Neuronal stem cell (in vitro differentiated cells): ENCODE data around the gene TMEM82.
A peak's percentile ranks its signal among the peaks of the same experiment; 100 is the strongest.

Experiments
- DNase-seq: peaks from one replicate; pipeline ENCODE4 v3.0.0-alpha.2; 2013; ENCODE audit warnings: low spot score
- H2AFZ ChIP-seq: one replicate; pipeline ENCODE4 v1.6.1; 2013; ENCODE audit warnings: mild to moderate bottlenecking, low read length, inconsistent platforms
- H2AK5ac ChIP-seq: 2 replicates; pipeline ENCODE4 v1.6.1; 2013; ENCODE audit warnings: low read depth, mild to moderate bottlenecking, inconsistent platforms, low read length, moderate library complexity, mixed read lengths
- H2BK120ac ChIP-seq: 2 replicates; pipeline ENCODE4 v1.6.1; 2013; ENCODE audit warnings: low read depth, mild to moderate bottlenecking, inconsistent platforms, low read length, moderate library complexity, mixed read lengths
- H2BK12ac ChIP-seq: one replicate; pipeline ENCODE4 v1.6.1; 2013; ENCODE audit warnings: low read length, inconsistent platforms
- H2BK15ac ChIP-seq: 2 replicates; pipeline ENCODE4 v1.6.1; 2013; ENCODE audit warnings: mild to moderate bottlenecking, low read length, inconsistent platforms, mixed read lengths
- H2BK5ac ChIP-seq: one replicate; pipeline ENCODE4 v1.6.1; 2013; ENCODE audit warnings: inconsistent platforms, mild to moderate bottlenecking, low read length, moderate library complexity
- H3K14ac ChIP-seq: one replicate; pipeline ENCODE4 v1.6.1; 2013; ENCODE audit warnings: low read length, inconsistent platforms
- H3K18ac ChIP-seq: 2 replicates; pipeline ENCODE4 v1.6.1; 2013; ENCODE audit warnings: low read length, inconsistent platforms
- H3K23ac ChIP-seq: 2 replicates; pipeline ENCODE4 v1.6.1; 2013; ENCODE audit warnings: low read depth, mild to moderate bottlenecking, mixed read lengths, low read length, inconsistent platforms; ENCODE audit not compliant: poor library complexity
- H3K27ac ChIP-seq: replicated peaks from 3 replicates; pipeline ENCODE4 v1.5.1; 2013; ENCODE audit warnings: low read length, inconsistent platforms
- H3K27me3 ChIP-seq, 3 experiments: 2 replicates each; pipeline ENCODE4 v1.6.1; 2013; ENCODE audit warnings: low read length in 3 of 3, mild to moderate bottlenecking in 2 of 3, inconsistent platforms in 1 of 3, low read depth in 1 of 3, mixed read lengths in 1 of 3, moderate library complexity in 1 of 3; ENCODE audit not compliant: control insufficient read depth in 3 of 3, insufficient read depth in 3 of 3
- H3K36me3 ChIP-seq, 2 donors: replicated peaks in 1 of 2; 2 replicates each; pipeline ENCODE4 v1.6.1; 2013; ENCODE audit warnings: low read length in 2 of 2; ENCODE audit not compliant: control insufficient read depth in 2 of 2, insufficient read depth in 2 of 2
- H3K4ac ChIP-seq: 2 replicates; pipeline ENCODE4 v1.6.1; 2013; ENCODE audit warnings: inconsistent platforms, mild to moderate bottlenecking, low read length, moderate library complexity
- H3K4me1 ChIP-seq, 2 donors: 1 replicate in 1 of 2; 2 replicates in 1 of 2; pipeline ENCODE4 v1.6.1; 2013; ENCODE audit warnings: low read length in 2 of 2, low read depth in 1 of 2; ENCODE audit not compliant: control insufficient read depth in 2 of 2, insufficient read depth in 1 of 2
- H3K4me2 ChIP-seq: one replicate; pipeline ENCODE4 v1.6.1; 2013; ENCODE audit warnings: mild to moderate bottlenecking, low read length, inconsistent platforms; ENCODE audit not compliant: insufficient read depth, poor library complexity, severe bottlenecking
- H3K4me3 ChIP-seq, 2 donors: 2 replicates each; pipeline ENCODE4 v1.5.1; 2013; ENCODE audit warnings: low read length in 2 of 2, mild to moderate bottlenecking in 2 of 2, inconsistent platforms in 1 of 2, moderate library complexity in 1 of 2
- H3K79me1 ChIP-seq: one replicate; pipeline ENCODE4 v1.6.1; 2013; ENCODE audit warnings: low read depth, mild to moderate bottlenecking, inconsistent platforms, low read length, moderate library complexity
- H3K9ac ChIP-seq: one replicate; pipeline ENCODE4 v1.6.1; 2013; ENCODE audit warnings: mild to moderate bottlenecking, low read depth, low read length, inconsistent platforms; ENCODE audit not compliant: poor library complexity
- H3K9me3 ChIP-seq, 2 donors: replicated peaks in 1 of 2; 2 replicates each; pipeline versions ENCODE3 to v1.6.1; 2013; ENCODE audit warnings: low read length in 2 of 2, mild to moderate bottlenecking in 2 of 2, inconsistent platforms in 1 of 2, low read depth in 1 of 2, mixed read lengths in 1 of 2, moderate library complexity in 1 of 2; ENCODE audit not compliant: control insufficient read depth in 2 of 2, insufficient read depth in 1 of 2
- H4K8ac ChIP-seq: one replicate; pipeline ENCODE4 v1.6.1; 2013; ENCODE audit warnings: low read depth, mild to moderate bottlenecking, inconsistent platforms, low read length, moderate library complexity
- H4K91ac ChIP-seq: one replicate; pipeline ENCODE4 v1.6.1; 2013; ENCODE audit warnings: low read length, low read depth, mild to moderate bottlenecking, inconsistent platforms; ENCODE audit not compliant: poor library complexity
- WGBS, 2 donors: extraction: QIAGEN DNeasy Blood & Tissue Kit; methylation state at CpG; one replicate each; pipeline ENCODE4 v1.1.7; 2013; ENCODE audit warnings: missing lambda C conversion rate in 2 of 2, mixed read lengths in 1 of 2; ENCODE audit not compliant: insufficient read length in 2 of 2, insufficient replicate concordance in 1 of 2; ENCODE audit errors: extremely low coverage in 2 of 2; 5-methylcytosine and 5-hydroxymethylcytosine counted together

Gene TMEM82

DNA sequence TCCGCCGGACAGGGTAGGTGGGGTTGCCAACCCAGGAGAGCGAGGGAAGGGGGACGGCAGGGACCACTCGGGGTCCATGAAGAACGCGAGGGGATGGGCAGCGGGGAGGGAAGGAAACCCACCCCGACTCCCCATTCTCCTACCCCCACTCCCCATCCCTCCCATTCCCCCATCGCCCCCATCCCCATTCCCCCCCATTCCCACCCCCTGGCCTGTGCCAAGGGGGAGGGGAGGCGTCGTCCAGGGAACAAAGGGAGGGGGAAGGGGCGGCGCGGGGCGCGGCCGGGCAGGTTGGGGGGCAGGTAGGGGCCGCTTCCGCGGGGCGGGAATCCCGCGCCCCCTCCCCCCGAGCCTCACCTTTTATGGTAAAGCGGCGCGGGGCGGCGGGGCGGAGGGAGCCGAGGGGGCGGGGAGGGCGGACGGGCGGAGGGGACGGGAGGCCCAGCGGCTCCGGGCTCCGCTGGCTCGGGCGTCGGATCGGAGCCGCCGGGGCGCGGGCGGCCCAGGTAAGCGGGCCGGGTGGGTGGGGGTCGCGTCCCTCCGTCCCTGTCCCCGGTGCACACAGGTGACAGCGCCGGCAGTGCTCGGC lies 16.1 kb downstream of the TMEM82 start, which contains the start of gene FBLIM1:
FBLIM1 (plus strand) TSS at position 453 of the 589 bp plus-strand sequence. CDS start 6,189 bp downstream, outside the sequence.
- Histone ChIP-seq H3K79me1 (peaks cover 6% of the 10 kb centered on the region), H3K4ac (peak within 1 kb of the TSS; percentile 76), H2BK15ac (peak within 1 kb of the TSS; percentile 96), H3K9me3 (no peaks in the 10 kb centered on the region), H3K4me2 (peak within 1 kb of the TSS; percentile 91), H3K36me3 (no peaks in the 10 kb centered on the region), H4K91ac (no peak within 1 kb of the TSS), H3K27ac (no peak within 1 kb of the TSS), H2AFZ (peak within 1 kb of the TSS; percentile 93), H2BK5ac (peak within 1 kb of the TSS; percentile 75), H3K27me3 (peaks cover 0 to 21% (median 20%) of the 10 kb centered on the region in 3 experiments), H2BK12ac (peak within 1 kb of the TSS; percentile 90), H2BK120ac (peak within 1 kb of the TSS; percentile 87), H3K14ac (peak within 1 kb of the TSS; percentile 99), H3K4me1 (peaks cover 24 to 32% of the 10 kb centered on the region in 2 donors), H4K8ac (peak within 1 kb of the TSS; percentile 96), H3K4me3 (peak within 1 kb of the TSS; percentile 66 to 91), H3K9ac (peak within 1 kb of the TSS; percentile 84), H3K18ac (peak within 1 kb of the TSS; percentile 96), H2AK5ac (peak within 1 kb of the TSS; percentile 84), H3K23ac (peak within 1 kb of the TSS; percentile 85)
- no CpG with 5 or more reads among the region's 58 CpGs for WGBS, 2 donors
- DNase-seq: no peak

DNA sequence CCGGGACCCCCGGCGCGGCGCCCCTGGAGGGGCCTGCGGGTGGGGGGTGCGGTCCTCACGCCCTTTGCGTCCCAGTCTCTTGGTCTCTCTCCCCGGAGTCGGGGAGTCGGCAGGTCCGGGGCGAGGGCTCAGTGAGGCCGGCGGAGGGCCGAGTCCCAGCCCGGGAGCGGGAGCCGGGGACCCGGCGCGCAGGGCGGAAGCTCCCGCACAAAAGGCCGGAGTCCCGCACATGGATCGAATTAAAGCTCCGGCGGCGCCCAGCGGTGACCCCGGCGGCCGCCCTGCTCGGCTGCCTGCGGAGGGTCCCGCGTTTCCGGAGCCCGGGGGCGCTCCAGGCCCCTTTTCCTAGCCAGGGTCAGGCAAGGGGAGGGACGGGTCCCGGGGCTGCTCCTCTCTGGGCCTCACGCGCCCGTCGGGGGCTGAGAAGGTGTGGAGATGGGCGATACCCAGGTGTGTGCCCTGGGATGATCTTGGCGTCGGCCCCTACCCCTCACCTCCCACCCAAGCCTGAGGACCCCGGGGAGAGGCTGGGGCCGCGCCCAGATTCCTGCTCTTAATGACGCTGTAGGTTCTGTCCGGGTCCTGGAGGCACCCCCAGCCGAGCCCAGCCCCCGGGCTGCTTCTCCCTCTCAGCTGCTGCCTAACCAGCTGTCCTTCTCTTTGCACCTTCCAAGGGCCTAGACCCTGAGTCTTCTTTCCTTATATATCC lies 16.8 kb downstream of the TMEM82 start:
- Histone ChIP-seq H3K4me2 (peak overlapping the region; percentile 91), H3K36me3 (peaks cover 1% of the 10 kb centered on the region in 2 donors), H2BK12ac (no peak overlapping the region), H2AK5ac (peak overlapping the region; percentile 56), H3K18ac (peak overlapping the region; percentile 96), H3K4me1 (peaks cover 24 to 29% of the 10 kb centered on the region in 2 donors), H3K9ac (peak overlapping the region; percentile 84), H4K8ac (peak overlapping the region; percentile 43), H3K9me3 (no peaks in the 10 kb centered on the region), H3K14ac (peak overlapping the region; percentile 99), H3K4me3 (peak overlapping the region; percentile 66 to 91), H4K91ac (no peak overlapping the region), H3K27ac (no peak overlapping the region), H2BK5ac (peak overlapping the region; percentile 75), H3K23ac (peak overlapping the region; percentile 85), H3K79me1 (peaks cover 6% of the 10 kb centered on the region), H3K27me3 (peaks cover 0 to 21% (median 20%) of the 10 kb centered on the region in 3 experiments), H2BK120ac (peak overlapping the region; percentile 81), H3K4ac (peak overlapping the region; percentile 76), H2AFZ (peak overlapping the region; percentile 93), H2BK15ac (peak overlapping the region; percentile 85)
- no CpG with 5 or more reads among the region's 58 CpGs for WGBS, 2 donors
- no peak for DNase-seq

DNA sequence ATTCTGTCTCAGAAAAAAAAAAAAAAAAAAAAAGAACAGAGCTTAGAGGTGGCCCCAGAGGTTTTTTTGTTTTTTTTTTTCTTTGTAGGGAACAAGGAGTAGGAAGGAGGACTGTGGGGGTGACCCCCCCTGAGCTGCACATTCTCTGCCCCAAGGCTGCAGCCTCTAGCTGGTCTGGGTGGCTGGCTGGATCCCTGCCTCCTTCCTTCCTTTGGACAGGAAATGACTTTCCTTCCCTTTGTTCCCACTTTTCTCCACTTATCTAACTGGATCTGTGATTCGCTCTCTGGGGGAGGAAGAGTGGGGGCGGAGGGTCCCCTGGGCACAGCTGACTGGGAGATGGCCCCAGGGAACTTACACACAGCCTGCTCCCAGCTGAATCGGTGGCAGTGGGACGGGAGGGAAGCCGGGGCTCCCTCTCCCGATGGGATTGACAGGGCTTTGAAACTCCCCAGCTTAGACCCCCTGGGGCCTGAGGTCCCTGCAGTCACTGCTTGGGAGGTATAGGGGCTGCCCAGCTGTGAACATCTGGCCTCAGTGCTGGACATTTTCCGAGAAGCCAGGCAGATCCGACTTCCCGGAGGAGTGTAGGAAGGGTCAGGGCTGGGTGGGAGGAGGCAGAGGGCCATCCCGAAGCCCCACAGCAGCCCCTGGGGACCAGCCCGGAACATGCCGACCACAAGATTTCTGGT lies 18.4 kb downstream of the TMEM82 start:
- DNase-seq: no peak
- Histone ChIP-seq H3K18ac (no peak overlapping the region), H3K14ac (no peak overlapping the region), H3K4me3 (peak overlapping the region in 1 of 2 donors; percentile 43), H3K4me1 (peaks cover 22 to 26% of the 10 kb centered on the region in 2 donors), H3K27me3 (peaks cover 0 to 21% (median 20%) of the 10 kb centered on the region in 3 experiments), H4K91ac (no peak overlapping the region), H2BK5ac (no peak overlapping the region), H3K27ac (no peak overlapping the region), H2BK12ac (no peak overlapping the region), H3K23ac (peak overlapping the region; percentile 29), H2AK5ac (no peak overlapping the region), H3K79me1 (peaks cover 8% of the 10 kb centered on the region), H4K8ac (no peak overlapping the region), H2BK120ac (no peak overlapping the region), H3K9me3 (no peaks in the 10 kb centered on the region), H3K9ac (no peak overlapping the region), H3K4ac (no peak overlapping the region), H3K36me3 (peaks cover 3 to 15% of the 10 kb centered on the region in 2 donors), H2BK15ac (no peak overlapping the region), H3K4me2 (peak overlapping the region; percentile 18), H2AFZ (peak overlapping the region; percentile 51)
- WGBS, 2 donors: no CpG with 5 or more reads among the region's 12 CpGs
